ENCODE data around the gene RIN2. TPM values are rescaled to one million over a fixed set of nuclear protein-coding genes. Genes with fewer than 3 reads are reported as not detected.

The RIN2 gene
- total and polyA plus RNA-seq, 9 of the 15 experiments (the other 6 are each of a cell fraction or from before 2014, with no cell fraction given) = 0.09 TPM; not detected in 8

GRCh38 chr20:19782669-19783068, 24.6 kb downstream of the RIN2 start:
- POLR2A ChIA-PET = no interaction called here
- Histone ChIP-seq H3K36me3 (ENCODE audit: control insufficient read depth, insufficient read depth, low read length) (no peaks in the 10 kb centered on the region), H3K9me1 (ENCODE audit: control insufficient read depth, insufficient read depth, low read length) (no peaks in the 10 kb centered on the region), H3K4me2 (ENCODE audit: insufficient read depth, low read length) (no peak overlapping the region), H3K9ac (ENCODE audit: insufficient read depth in 1 of 2, low read depth in 2 of 2, low read length in 2 of 2) (no peak overlapping the region), H2AFZ (ENCODE audit: low read depth, low read length) (no peak overlapping the region), H3K4me3 (no peak overlapping the region), H4K20me1 (replicated peaks; ENCODE audit: control insufficient read depth, insufficient read depth, low read length) (no peaks in the 10 kb centered on the region), H3K27me3 (ENCODE audit: control insufficient read depth in 2 of 2, insufficient read depth in 2 of 2, low read length in 2 of 2) (no peaks in the 10 kb centered on the region; a peak in 1 of 5 replicates), H3K27ac (ENCODE audit: extremely low read depth, low read depth, low read length) (no peak overlapping the region), H3K4me1 (replicated peaks in 1 of 2; ENCODE audit: control insufficient read depth in 2 of 2, insufficient read depth in 2 of 2, low read length in 2 of 2) (no peaks in the 10 kb centered on the region), H3K79me2 (ENCODE audit: control insufficient read depth, insufficient read depth, low read length) (no peaks in the 10 kb centered on the region), H3K9me3 (replicated peaks; ENCODE audit: control insufficient read depth, insufficient read depth, low read depth, low read length) (no peaks in the 10 kb centered on the region)
- ATAC-seq (no peak), FAIRE-seq (no peak), DNase-seq (ENCODE audit: extremely low read depth in 1 of 4, low spot score in 3 of 4) (no peak)
- TF ChIP-seq DMBX1 (CRISPR knock-in tag; IDR thresholded peaks at IDR 0.05; ENCODE audit: borderline replicate concordance) (no peak), KLF10 (CRISPR knock-in tag; IDR thresholded peaks at IDR 0.05) (no peak), NR2F6 (CRISPR knock-in tag; IDR thresholded peaks at IDR 0.05) (no peak), C11orf30 (IDR thresholded peaks at IDR 0.05; ENCODE audit: low read depth) (no peak), PURB (CRISPR knock-in tag; IDR thresholded peaks at IDR 0.05; ENCODE audit: low read depth) (no peak), KAT2B (IDR thresholded peaks at IDR 0.05; ENCODE audit: low read depth, low read length) (no peak), ZNF232 (CRISPR knock-in tag; IDR thresholded peaks at IDR 0.05) (no peak), SMARCC2 (IDR thresholded peaks at IDR 0.05; ENCODE audit: low read depth) (no peak), MYBL2 (IDR thresholded peaks at IDR 0.05; ENCODE audit: low read depth) (no peak), MYBL2 (CRISPR knock-in tag; IDR thresholded peaks at IDR 0.05; ENCODE audit: borderline replicate concordance) (no peak), ETV6 (IDR thresholded peaks at IDR 0.05; ENCODE audit: borderline replicate concordance in 1 of 2, low read depth in 2 of 2, low read length in 1 of 2) (no peak), ETV6 (CRISPR knock-in tag; IDR thresholded peaks at IDR 0.05; ENCODE audit: borderline replicate concordance) (no peak), ZFP30 (CRISPR knock-in tag; IDR thresholded peaks at IDR 0.05; ENCODE audit: borderline replicate concordance) (no peak), PCBP2 (IDR thresholded peaks at IDR 0.05; ENCODE audit: low read depth, low read length, poor library complexity, severe bottlenecking) (no peak), ZNF583 (CRISPR knock-in tag; IDR thresholded peaks at IDR 0.05) (no peak), HDAC3 (IDR thresholded peaks at IDR 0.05; ENCODE audit: borderline replicate concordance, partially characterized antibody) (no peak), NCOR1 (IDR thresholded peaks at IDR 0.05) (no peak), RNF2 (IDR thresholded peaks at IDR 0.05) (no peak), CREB5 (CRISPR knock-in tag; IDR thresholded peaks at IDR 0.05) (no peak), CEBPG (CRISPR knock-in tag; IDR thresholded peaks at IDR 0.05) (no peak), CEBPG (tag; conservative IDR thresholded peaks at IDR 0.05 in 1 of 2, IDR thresholded peaks at IDR 0.05 in 1 of 2) (no peak)
- in situ Hi-C loops (cut with MboI) (no loop called here), intact Hi-C loops (cut with micrococcal nuclease) (loop anchor here (10.0 kb wide), 1 partner anchor 88 kb away; no protein-coding TSS in a partner anchor)
- CTCF ChIA-PET (ENCODE audit: low intra/inter-chr PET ratio) = no interaction called here
- 0% methylated on average over 3 of the region's 3 CpGs for WGBS (ENCODE audit: insufficient coverage, low coverage, missing lambda C conversion rate)
- BruUV-seq (replicated peaks) = no TSS peak
